Measurements from ENCODE around the gene NFIL3. TPM values are rescaled to one million over a fixed set of nuclear protein-coding genes. Genes with fewer than 3 reads are reported as not detected.

NFIL3 gene
- total RNA-seq, 1 donor, result 18.1 TPM

GRCh38 chr9:91421971-91422757 is 1.5 kb downstream of the NFIL3 start:
- no peak for TF ChIP-seq CTCF (IDR thresholded peaks at IDR 0.05; ENCODE audit: insufficient read depth, low read depth, low read length)
- H3K4me3 ChIP-seq (ENCODE audit: low read depth, low read length), result peak overlapping the region; percentile 92
- peak; percentile 63 for DNase-seq (ENCODE audit: low read depth)

- peak overlapping the region; percentile 92 for H3K4me3 ChIP-seq (ENCODE audit: low read depth, low read length)
- DNase-seq (ENCODE audit: low read depth), result peak; percentile 73
- TF ChIP-seq CTCF (IDR thresholded peaks at IDR 0.05; ENCODE audit: insufficient read depth, low read depth, low read length), result peak; percentile 42
Measured at GRCh38 chr9:91421128-91421765, 2.4 kb downstream of the NFIL3 start.

GRCh38 chr9:91420501-91421127 is 3.0 kb downstream of the NFIL3 start:
- DNase-seq (ENCODE audit: low read depth), result peak; percentile 56
- TF ChIP-seq CTCF (IDR thresholded peaks at IDR 0.05; ENCODE audit: insufficient read depth, low read depth, low read length), result no peak
- H3K4me3 ChIP-seq (ENCODE audit: low read depth, low read length), result peak overlapping the region; percentile 92

GRCh38 chr9:91419222-91420191 is 4.1 kb downstream of the NFIL3 start:
- H3K4me3 ChIP-seq (ENCODE audit: low read depth, low read length), result peak overlapping the region; percentile 92
- DNase-seq (ENCODE audit: low read depth), result peak; percentile 99
- no peak for TF ChIP-seq CTCF (IDR thresholded peaks at IDR 0.05; ENCODE audit: insufficient read depth, low read depth, low read length)

GRCh38 chr9:91418215-91418610 is 5.4 kb downstream of the NFIL3 start:
- H3K4me3 ChIP-seq (ENCODE audit: low read depth, low read length), result no peak overlapping the region
- DNase-seq (ENCODE audit: low read depth), result no peak
- TF ChIP-seq CTCF (IDR thresholded peaks at IDR 0.05; ENCODE audit: insufficient read depth, low read depth, low read length), result no peak

GRCh38 chr9:91417602-91418214 is 5.9 kb downstream of the NFIL3 start:
- no peak for DNase-seq (ENCODE audit: low read depth)
- no peak overlapping the region for H3K4me3 ChIP-seq (ENCODE audit: low read depth, low read length)
- TF ChIP-seq CTCF (IDR thresholded peaks at IDR 0.05; ENCODE audit: insufficient read depth, low read depth, low read length), result no peak

Data from fibroblast of villous mesenchyme (primary cell).